IPS DF 6.9 (cell line): ENCODE results near the gene RAPGEF4.

Experiments used
- DNase-seq: peaks from one replicate; pipeline ENCODE4 v3.0.0-alpha.2; 2013; ENCODE audit warnings: low read depth, low spot score
- H3K27ac ChIP-seq: one replicate; pipeline ENCODE4 v1.5.1; 2013; ENCODE audit warnings: low read length, control low read depth
- H3K27me3 ChIP-seq: 2 replicates; pipeline ENCODE4 v1.6.1; 2013; ENCODE audit warnings: mild to moderate bottlenecking, low read length; ENCODE audit not compliant: control insufficient read depth, insufficient read depth
- H3K36me3 ChIP-seq: 2 replicates; pipeline ENCODE4 v1.6.1; 2013; ENCODE audit warnings: low read length; ENCODE audit not compliant: control insufficient read depth, insufficient read depth
- H3K4me1 ChIP-seq: 2 replicates; pipeline ENCODE4 v1.6.1; 2013; ENCODE audit warnings: low read length; ENCODE audit not compliant: control insufficient read depth, insufficient read depth
- H3K4me3 ChIP-seq: 2 replicates; pipeline ENCODE4 v1.5.1; 2013; ENCODE audit warnings: mild to moderate bottlenecking, low read length
- H3K9me3 ChIP-seq: 2 replicates; pipeline ENCODE4 v1.6.1; 2013; ENCODE audit warnings: low read length, inconsistent platforms; ENCODE audit not compliant: control insufficient read depth, insufficient read depth
- WGBS: extraction: QIAGEN DNeasy Blood & Tissue Kit; methylation state at CpG from one replicate; pipeline ENCODE4 v1.1.7; 2013; ENCODE audit warnings: mixed read lengths, missing lambda C conversion rate; ENCODE audit not compliant: insufficient read length, insufficient coverage; 5-methylcytosine and 5-hydroxymethylcytosine counted together

The RAPGEF4 gene

DNA sequence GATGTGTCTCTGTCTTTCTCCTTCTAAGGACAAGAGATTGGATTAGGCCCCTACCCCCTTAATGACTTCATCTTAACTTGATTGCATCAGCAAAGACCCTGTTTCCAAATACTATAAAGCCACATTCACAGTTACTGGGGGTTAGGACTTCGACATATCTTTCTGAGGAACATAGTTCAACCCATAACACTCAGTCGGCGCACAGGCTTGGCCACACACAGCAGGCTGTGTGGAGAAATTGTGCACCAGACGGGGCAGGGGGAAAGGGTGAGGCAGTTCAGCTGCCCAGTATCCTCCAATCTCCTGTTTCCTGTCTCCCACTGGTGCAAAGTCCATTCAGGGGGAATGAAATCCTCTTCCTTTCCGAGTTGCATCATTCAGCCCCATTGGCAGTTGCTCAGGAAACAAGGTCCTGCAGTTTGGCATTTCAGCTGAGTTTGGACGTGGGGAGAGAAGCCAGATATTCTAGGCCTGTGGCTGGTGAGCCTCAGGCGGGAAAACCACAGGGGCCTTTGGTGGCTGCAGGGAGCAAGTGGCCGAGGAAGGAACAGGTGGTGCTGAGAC is 9.4 kb upstream of the RAPGEF4 start:
- WGBS, result no CpG with 5 or more reads among the region's 8 CpGs
- Histone ChIP-seq H3K27me3 (no peaks in the 10 kb centered on the region), H3K27ac (no peak overlapping the region), H3K4me1 (no peaks in the 10 kb centered on the region), H3K9me3 (no peaks in the 10 kb centered on the region), H3K4me3 (no peak overlapping the region), H3K36me3 (no peaks in the 10 kb centered on the region)
- DNase-seq, result no peak

DNA sequence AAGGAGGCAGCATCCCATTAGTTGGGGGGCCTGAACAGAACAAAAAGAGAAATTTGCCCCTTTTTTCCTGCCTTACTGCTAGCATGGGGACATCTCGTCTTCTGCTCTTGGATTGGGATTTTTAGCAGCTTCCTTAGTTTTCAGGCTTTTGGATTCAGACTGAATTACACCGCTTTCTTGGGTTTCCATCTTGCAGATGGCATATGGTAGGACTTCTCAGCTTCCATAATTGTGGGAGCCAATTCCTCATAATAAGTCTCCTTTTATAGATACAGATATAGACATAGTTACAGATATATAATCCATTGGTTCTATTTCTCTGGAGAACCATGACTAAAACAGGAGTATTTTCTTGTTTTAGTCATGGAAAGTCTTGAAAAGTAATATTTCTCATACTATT is 5.2 kb upstream of the RAPGEF4 start:
- WGBS, result no CpG with 5 or more reads among the region's 2 CpGs
- Histone ChIP-seq H3K27me3 (no peaks in the 10 kb centered on the region; the same call in 1 of the 2 replicates), H3K4me3 (no peak overlapping the region), H3K9me3 (no peaks in the 10 kb centered on the region), H3K27ac (no peak overlapping the region), H3K36me3 (no peaks in the 10 kb centered on the region), H3K4me1 (no peaks in the 10 kb centered on the region)
- DNase-seq, result no peak

DNA sequence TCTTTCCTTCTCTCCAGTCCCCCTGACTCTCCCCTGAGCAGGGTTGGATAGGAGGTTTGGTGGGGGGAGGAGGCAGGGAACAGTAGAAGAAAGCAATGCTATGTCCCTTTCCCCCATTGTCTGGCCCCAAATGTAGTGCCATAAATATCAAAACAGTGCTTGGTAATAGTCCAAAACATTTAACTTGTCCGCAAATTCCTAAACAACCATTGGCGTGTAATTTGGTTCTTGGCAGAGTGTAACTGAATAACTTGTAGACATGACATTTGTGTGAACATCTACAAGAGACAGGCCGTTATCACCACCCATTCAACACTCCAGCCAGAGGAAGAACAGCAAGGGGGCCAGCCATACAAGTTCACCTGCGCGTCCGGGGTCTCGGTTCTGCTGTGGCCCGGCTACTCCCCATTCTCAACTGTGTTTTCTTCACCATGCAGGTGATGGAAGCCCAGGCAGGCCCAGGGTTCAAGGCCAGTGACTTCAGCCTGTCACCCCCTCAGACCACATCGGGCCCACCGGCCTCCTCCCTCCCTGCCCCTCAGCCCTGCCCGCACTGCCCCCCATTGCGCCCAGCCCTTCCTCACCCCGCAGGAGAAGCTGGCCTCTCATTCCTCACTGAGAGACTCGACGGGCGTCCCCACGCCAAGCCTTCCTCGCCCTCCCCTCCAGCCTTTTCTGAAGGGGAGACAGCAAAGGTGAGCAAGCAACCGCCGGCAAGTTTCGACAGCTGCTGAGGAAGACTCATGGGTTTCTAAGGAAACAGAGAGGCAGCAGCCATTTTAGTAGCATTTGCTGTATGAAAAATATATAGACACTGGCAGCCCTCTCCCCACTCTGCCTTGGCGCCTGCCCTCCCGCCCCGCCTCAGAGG is 699 bp upstream of the RAPGEF4 start:
- H3K27me3 ChIP-seq, result peaks cover 5% of the 10 kb centered on the region; the same call in 1 of the 2 replicates
- no CpG with 5 or more reads among the region's 24 CpGs for WGBS
- H3K4me3 ChIP-seq, result peak overlapping the region; percentile 87; the same call in 1 of the 2 replicates
- no peak overlapping the region for H3K27ac ChIP-seq
- no peak for DNase-seq
- peaks cover 3% of the 10 kb centered on the region; the same call in 1 of the 2 replicates for H3K4me1 ChIP-seq
- H3K36me3 ChIP-seq, result no peaks in the 10 kb centered on the region
- no peaks in the 10 kb centered on the region for H3K9me3 ChIP-seq

DNA sequence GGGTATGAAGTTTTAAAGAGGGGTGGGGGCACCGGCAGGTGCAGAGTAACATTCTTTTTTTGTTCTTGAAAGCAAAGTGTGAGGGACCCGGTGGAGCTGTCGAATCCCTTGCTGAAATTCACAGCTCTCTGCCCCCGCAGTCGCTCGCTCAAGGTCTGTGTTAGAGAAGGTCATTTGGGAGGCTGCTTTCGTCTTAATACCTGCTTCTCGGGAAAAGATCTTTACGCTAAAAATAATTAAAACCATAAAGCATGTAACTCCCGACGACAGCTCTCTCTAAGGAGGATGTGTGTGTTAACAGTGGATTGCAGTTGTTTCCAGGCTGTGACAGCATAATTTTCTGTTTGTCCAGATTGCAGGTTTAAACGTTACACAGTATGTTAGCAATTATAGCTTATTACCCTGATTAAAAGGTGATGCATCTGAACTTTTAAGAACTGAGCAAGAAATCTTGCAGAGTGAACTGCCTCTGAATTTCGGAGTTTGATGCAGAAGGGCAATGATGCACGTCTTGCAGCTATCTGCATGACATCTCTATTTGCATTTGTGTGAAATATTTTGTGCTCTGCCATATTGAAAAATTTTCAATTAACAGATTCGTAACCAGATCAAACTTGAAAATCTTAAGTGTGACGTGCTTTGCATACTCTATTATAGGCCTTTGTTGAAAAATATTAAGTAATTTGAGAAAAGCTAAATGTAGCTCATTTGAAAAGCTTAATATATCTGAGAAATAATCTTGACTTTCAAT is 954 bp downstream of the RAPGEF4 start:
- Histone ChIP-seq H3K36me3 (no peaks in the 10 kb centered on the region), H3K27ac (no peak overlapping the region), H3K9me3 (no peaks in the 10 kb centered on the region), H3K4me1 (peaks cover 3% of the 10 kb centered on the region; the same call in 1 of the 2 replicates), H3K27me3 (peaks cover 5% of the 10 kb centered on the region), H3K4me3 (peak overlapping the region; percentile 87; the same call in 1 of the 2 replicates)
- DNase-seq, result no peak
- WGBS, result no CpG with 5 or more reads among the region's 16 CpGs

DNA sequence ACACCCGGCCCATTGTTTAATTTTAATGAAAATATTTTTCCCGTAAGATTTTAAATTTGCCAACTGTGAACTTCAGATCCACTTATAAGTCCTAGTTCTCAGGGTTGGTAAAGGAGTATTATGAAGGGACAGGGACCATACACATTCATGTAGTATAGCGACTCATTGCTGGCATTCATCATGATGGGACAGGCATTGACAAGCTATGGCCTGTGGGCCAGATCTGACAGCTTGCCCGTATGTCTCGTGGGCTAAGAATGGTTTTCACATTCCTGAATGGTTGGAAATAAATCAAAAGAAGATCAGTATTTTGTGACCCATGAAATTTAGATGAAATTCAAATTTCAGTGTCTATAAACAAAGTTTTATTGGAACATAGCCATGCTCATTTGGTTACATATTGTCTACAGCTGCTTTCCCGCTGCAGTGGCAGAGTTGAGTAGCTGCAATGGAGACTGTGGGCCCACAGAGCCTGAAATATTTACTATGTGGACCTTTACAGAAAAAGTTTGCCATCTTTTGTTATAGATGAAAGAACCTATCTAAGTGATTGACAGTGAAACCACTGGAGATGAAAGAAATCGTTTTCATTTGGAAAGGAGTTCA is 4.1 kb downstream of the RAPGEF4 start:
- DNase-seq, result no peak
- no CpG with 5 or more reads among the region's 7 CpGs for WGBS

DNA sequence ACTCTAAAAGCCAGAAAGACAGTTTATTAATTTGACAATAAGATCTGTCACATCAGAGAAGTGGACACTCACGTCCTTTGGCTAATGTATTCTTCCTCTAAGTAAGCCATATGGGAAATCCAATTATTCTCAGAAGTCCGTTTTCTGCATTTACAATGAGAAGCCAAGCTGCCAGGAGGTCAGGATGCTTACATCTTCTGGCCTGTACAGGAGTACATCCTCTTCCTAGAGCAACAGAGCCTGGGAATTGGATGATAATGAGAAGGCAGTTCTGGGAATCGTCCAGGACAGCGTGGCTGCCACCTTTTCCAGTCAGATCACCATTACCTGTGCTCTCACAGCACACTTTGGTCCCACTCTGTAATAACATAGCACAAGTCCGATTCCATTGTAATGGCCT is 5.2 kb downstream of the RAPGEF4 start:
- H3K36me3 ChIP-seq, result no peaks in the 10 kb centered on the region
- no peak overlapping the region for H3K4me3 ChIP-seq
- no peaks in the 10 kb centered on the region for H3K9me3 ChIP-seq
- H3K27me3 ChIP-seq, result peaks cover 5% of the 10 kb centered on the region
- H3K27ac ChIP-seq, result no peak overlapping the region
- no CpG with 5 or more reads among the region's 5 CpGs for WGBS
- no peak for DNase-seq
- peaks cover 3% of the 10 kb centered on the region; the same call in 1 of the 2 replicates for H3K4me1 ChIP-seq

More for the DNA sequence above, 4.1 kb downstream of the RAPGEF4 start:
- Histone ChIP-seq H3K27ac (no peak overlapping the region), H3K36me3 (no peaks in the 10 kb centered on the region), H3K4me3 (no peak overlapping the region), H3K27me3 (peaks cover 5% of the 10 kb centered on the region), H3K4me1 (peaks cover 3% of the 10 kb centered on the region; the same call in 1 of the 2 replicates), H3K9me3 (no peaks in the 10 kb centered on the region)

DNA sequence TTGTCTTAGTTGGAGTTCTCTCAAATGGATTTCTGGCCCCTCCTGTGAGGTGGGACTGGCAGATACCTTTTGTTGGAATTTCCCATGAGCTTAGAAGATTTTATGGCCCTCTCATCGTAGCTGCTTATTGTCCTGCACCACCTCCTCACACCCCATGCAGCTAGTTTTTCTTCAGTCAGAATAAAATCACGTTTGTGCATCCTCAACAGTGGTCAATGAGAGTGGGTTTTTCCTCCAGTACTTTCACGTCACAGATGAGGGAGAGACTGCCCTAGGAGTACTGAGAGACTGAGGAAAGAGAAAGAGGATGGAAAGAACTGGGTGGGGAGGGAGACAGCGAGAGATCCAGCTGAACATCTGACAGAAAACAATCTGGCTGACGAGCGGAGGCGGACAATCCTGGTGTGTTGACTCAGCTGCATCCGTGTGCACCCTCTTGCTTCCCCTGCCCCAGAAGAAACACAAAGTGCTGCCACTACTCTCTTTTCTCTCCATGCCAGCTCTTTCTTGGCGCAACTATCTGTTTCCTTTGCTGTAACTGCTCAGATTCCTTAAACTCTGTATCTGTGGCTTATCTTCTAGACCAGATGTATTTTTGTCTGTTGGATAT is 7.4 kb downstream of the RAPGEF4 start:
- WGBS, result no CpG with 5 or more reads among the region's 9 CpGs
- Histone ChIP-seq H3K9me3 (no peaks in the 10 kb centered on the region), H3K4me1 (no peaks in the 10 kb centered on the region), H3K27ac (no peak overlapping the region), H3K36me3 (no peaks in the 10 kb centered on the region), H3K27me3 (no peaks in the 10 kb centered on the region; the same call in 1 of the 2 replicates), H3K4me3 (no peak overlapping the region)
- DNase-seq, result no peak

DNA sequence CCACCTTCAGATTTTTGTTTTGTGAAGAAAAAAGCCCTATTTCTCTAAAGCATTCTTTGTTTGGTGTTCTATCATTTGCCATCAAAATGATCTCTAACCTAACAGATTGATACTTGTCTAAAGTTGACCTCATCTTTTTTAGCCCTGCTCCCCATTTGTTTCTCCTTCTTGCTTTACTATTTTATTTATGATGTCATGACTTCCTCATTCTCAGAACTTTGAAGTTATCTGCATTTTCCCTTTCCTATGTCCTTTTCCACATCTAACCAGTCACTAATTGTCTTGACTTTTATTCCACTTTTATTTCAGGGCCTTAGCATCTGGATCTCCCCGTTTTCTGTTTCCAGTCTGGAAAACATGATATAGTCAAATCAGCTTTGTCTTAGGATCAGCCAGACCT is 8.3 kb downstream of the RAPGEF4 start:
- H3K27ac ChIP-seq, result no peak overlapping the region
- no peak for DNase-seq

DNA sequence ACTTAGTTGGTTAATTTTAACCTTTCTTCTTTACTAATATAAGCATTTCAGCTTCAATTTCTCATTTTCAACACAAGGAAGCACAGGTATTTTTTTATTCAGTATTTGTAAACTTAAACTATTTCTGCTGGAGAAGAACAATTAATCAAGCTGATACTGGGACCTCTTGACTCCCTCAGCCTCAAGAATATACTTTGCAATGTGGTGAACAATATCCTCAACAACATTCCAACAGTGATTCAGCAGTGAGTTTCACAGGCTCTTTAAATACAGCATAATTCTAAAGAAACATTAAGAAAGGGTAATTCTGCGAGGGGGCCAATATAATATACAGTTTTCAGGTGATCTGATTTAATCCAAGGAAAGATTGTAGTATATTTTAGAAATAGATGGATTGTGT is 10.0 kb downstream of the RAPGEF4 start:
- Histone ChIP-seq H3K36me3 (no peaks in the 10 kb centered on the region), H3K4me1 (no peaks in the 10 kb centered on the region), H3K27ac (no peak overlapping the region), H3K27me3 (no peaks in the 10 kb centered on the region; the same call in 1 of the 2 replicates), H3K4me3 (no peak overlapping the region), H3K9me3 (no peaks in the 10 kb centered on the region)
- WGBS, result 100% methylated on average over 1 of the region's 1 CpG
- DNase-seq, result no peak

More for the DNA sequence above, 8.3 kb downstream of the RAPGEF4 start:
- WGBS, result no CpG with 5 or more reads among the region's 1 CpG
- Histone ChIP-seq H3K27me3 (no peaks in the 10 kb centered on the region; the same call in 1 of the 2 replicates), H3K9me3 (no peaks in the 10 kb centered on the region), H3K4me1 (no peaks in the 10 kb centered on the region), H3K36me3 (no peaks in the 10 kb centered on the region), H3K4me3 (no peak overlapping the region)
